ENCODE data around the gene RASGRF2. TPM values are rescaled to one million over a fixed set of nuclear protein-coding genes. Genes with fewer than 3 reads are reported as not detected.

Gene RASGRF2
- total RNA-seq, 1 experiment from 2014 or later: 0.48 TPM

DNA sequence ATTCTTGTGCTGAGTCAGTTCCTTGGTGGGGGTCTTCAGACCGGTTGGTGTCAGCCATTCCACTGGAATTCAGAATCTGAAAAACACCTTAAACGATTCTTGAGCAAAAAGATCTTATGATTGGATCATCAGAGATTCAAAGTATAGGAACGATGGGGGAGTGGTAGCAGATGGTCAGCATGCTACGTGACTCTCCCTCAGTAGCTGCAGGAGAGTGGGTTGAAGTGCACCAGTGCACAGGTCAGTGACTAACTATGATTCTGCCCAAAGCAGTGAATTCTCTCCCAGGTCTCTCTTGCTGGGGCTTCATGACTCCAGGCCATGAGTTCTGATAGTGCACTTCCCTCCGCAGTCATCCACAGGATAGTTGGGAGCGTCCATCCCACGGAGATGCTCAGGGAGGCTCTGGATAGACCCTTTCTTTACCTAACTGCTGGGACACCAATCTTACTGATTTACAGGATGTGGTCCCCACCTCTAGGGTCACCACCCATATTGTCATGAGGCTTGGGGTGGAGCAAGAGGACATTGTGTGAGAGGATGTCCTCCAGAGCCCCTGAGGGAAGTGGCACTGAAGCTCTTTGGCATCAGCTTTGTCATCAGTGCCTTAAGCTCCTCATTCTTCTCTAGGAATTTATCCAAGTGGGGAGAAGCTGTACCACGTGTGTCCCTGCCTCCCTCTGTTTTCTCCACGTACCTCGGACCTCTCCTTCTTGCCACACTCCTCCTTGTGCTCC, 62.0 kb downstream of the RASGRF2 start:
- POLR2A ChIA-PET (ENCODE audit: unreplicated experiment): no interaction called here
- Histone ChIP-seq H3K27me3 (ENCODE audit: insufficient read depth, low read depth) (no peaks in the 10 kb centered on the region), H4K20me1 (ENCODE audit: insufficient read depth) (no peaks in the 10 kb centered on the region), H3K36me3 (ENCODE audit: low read depth) (no peaks in the 10 kb centered on the region), H3K27ac (no peak overlapping the region), H3K4me1 (replicated peaks; ENCODE audit: insufficient read depth) (peaks cover 7% of the 10 kb centered on the region), H3K9me2 (ENCODE audit: insufficient read depth) (no peaks in the 10 kb centered on the region), H3K79me2 (ENCODE audit: low read depth) (no peaks in the 10 kb centered on the region), H2AFZ (no peak overlapping the region), H3K4me2 (no peak overlapping the region), H3K9me3 (ENCODE audit: insufficient read depth, low read depth) (no peaks in the 10 kb centered on the region), H3K4me3 (no peak overlapping the region), H3F3A (ENCODE audit: insufficient read depth, low read depth) (no peaks in the 10 kb centered on the region)
- no TSS peak for BruUV-seq (replicated peaks)
- intact Hi-C loops (cut with micrococcal nuclease; ENCODE audit: unreplicated experiment): no loop called here
- DNase-seq: no peak
- TF ChIP-seq EZH2 (IDR thresholded peaks at IDR 0.05; ENCODE audit: low read depth): no peak
- TF ChIP-seq, protein P1, sequence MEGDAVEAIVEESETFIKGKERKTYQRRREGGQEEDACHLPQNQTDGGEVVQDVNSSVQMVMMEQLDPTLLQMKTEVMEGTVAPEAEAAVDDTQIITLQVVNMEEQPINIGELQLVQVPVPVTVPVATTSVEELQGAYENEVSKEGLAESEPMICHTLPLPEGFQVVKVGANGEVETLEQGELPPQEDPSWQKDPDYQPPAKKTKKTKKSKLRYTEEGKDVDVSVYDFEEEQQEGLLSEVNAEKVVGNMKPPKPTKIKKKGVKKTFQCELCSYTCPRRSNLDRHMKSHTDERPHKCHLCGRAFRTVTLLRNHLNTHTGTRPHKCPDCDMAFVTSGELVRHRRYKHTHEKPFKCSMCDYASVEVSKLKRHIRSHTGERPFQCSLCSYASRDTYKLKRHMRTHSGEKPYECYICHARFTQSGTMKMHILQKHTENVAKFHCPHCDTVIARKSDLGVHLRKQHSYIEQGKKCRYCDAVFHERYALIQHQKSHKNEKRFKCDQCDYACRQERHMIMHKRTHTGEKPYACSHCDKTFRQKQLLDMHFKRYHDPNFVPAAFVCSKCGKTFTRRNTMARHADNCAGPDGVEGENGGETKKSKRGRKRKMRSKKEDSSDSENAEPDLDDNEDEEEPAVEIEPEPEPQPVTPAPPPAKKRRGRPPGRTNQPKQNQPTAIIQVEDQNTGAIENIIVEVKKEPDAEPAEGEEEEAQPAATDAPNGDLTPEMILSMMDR (conservative IDR thresholded peaks at IDR 0.05): no peak
- CTCF ChIA-PET: no interaction called here

DNA sequence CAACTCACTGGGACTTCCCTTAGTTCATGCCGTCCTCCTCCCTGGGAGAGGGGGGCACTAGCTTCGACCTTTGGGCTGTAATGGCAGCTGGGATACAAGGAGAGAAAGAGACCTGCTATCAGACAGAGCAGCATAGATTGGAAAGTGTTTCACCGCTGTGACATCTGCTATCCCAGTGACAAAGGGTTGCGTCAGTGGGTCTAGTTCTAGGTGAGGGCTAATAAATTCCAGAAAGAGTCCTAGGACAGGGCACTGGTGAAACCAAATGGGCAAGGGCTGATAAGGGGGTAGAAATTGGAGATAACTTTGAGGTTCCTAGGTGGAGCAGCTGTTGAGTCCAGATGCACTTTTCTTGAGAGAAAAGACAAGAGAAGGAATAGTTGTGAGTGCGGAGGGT, 62.5 kb downstream of the RASGRF2 start:
- POLR2A ChIA-PET (ENCODE audit: unreplicated experiment): no interaction called here
- BruUV-seq (replicated peaks): no TSS peak
- 0 out of 2 replicates have a peak, but pooled peaks cover 2% of the 10 kb centered on the region for H3K9me3 ChIP-seq (ENCODE audit: insufficient read depth, low read depth)
- H3K4me2 ChIP-seq: no peak overlapping the region
- no peak overlapping the region for H3K4me3 ChIP-seq
- H3K79me2 ChIP-seq (ENCODE audit: low read depth): no peaks in the 10 kb centered on the region
- H4K20me1 ChIP-seq (ENCODE audit: insufficient read depth): no peaks in the 10 kb centered on the region
- H3K27me3 ChIP-seq (ENCODE audit: insufficient read depth, low read depth): no peaks in the 10 kb centered on the region
- H3K27ac ChIP-seq: no peak overlapping the region
- no peak for DNase-seq
- H3F3A ChIP-seq (ENCODE audit: insufficient read depth, low read depth): no peaks in the 10 kb centered on the region
- H3K4me1 ChIP-seq (replicated peaks; ENCODE audit: insufficient read depth): peaks cover 7% of the 10 kb centered on the region
- no peaks in the 10 kb centered on the region for H3K36me3 ChIP-seq (ENCODE audit: low read depth)
- H2AFZ ChIP-seq: no peak overlapping the region
- TF ChIP-seq, protein P1 (conservative IDR thresholded peaks at IDR 0.05): no peak
- TF ChIP-seq EZH2 (IDR thresholded peaks at IDR 0.05; ENCODE audit: low read depth): no peak
- CTCF ChIA-PET: no interaction called here
- no peaks in the 10 kb centered on the region for H3K9me2 ChIP-seq (ENCODE audit: insufficient read depth)
- intact Hi-C loops (cut with micrococcal nuclease; ENCODE audit: unreplicated experiment): no loop called here

DNA sequence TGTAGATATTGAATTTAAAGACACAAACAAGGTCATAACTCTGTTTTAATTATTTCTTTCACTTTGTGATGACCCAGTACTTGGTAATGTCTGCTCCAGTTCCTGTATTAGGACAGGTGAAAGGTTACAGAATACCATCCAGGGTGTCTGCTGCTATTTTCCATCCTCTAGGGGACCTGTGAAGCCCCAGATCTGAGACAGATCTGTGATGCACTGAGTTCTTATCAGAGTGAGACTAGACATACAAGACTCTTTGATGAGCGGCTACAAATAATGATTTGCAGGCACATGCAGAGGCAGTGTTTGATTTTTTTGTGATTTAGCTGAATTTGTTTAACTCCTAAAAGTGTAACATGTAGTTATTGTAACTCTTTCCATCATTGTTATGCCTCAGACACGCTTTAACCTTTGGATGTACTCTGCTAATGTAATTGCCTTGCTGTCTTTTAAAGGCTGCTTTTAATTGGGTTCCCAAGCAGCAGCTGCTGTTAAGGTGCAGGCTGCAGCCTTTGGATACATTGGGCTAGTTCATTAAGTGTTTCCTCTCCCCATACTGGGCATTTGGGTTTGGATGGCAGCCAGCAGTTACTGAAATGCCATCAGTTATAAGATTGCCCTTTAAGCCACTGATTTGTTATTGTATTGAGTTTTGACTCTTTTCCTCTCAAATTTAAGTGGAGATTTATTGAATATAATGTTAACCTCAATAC, 63.3 kb downstream of the RASGRF2 start:
- no peak for DNase-seq
- BruUV-seq (replicated peaks): no TSS peak
- H3K4me1 ChIP-seq (replicated peaks; ENCODE audit: insufficient read depth): peaks cover 7% of the 10 kb centered on the region
- POLR2A ChIA-PET (ENCODE audit: unreplicated experiment): no interaction called here
- no peak overlapping the region for H3K4me3 ChIP-seq
- intact Hi-C loops (cut with micrococcal nuclease; ENCODE audit: unreplicated experiment): no loop called here
- H3K27me3 ChIP-seq (ENCODE audit: insufficient read depth, low read depth): no peaks in the 10 kb centered on the region
- no peaks in the 10 kb centered on the region for H3K9me2 ChIP-seq (ENCODE audit: insufficient read depth)
- no peak overlapping the region for H3K4me2 ChIP-seq
- H3K27ac ChIP-seq: no peak overlapping the region
- H2AFZ ChIP-seq: no peak overlapping the region
- no peaks in the 10 kb centered on the region for H3K36me3 ChIP-seq (ENCODE audit: low read depth)
- no peaks in the 10 kb centered on the region for H3F3A ChIP-seq (ENCODE audit: insufficient read depth, low read depth)
- H3K79me2 ChIP-seq (ENCODE audit: low read depth): no peaks in the 10 kb centered on the region
- TF ChIP-seq, protein P1 (conservative IDR thresholded peaks at IDR 0.05): no peak
- no peak for TF ChIP-seq EZH2 (IDR thresholded peaks at IDR 0.05; ENCODE audit: low read depth)
- H3K9me3 ChIP-seq (ENCODE audit: insufficient read depth, low read depth): 0 out of 2 replicates have a peak, but pooled peaks cover 3% of the 10 kb centered on the region
- H4K20me1 ChIP-seq (ENCODE audit: insufficient read depth): no peaks in the 10 kb centered on the region
- CTCF ChIA-PET: no interaction called here
